HepG2 (cell line): ENCODE data around the gene TCF19. TPM values are rescaled to one million over a fixed set of nuclear protein-coding genes. Genes with fewer than 3 reads are reported as not detected.
A peak's percentile ranks its signal among the peaks of the same experiment; 100 is the strongest.

Source experiments
- ATF2 ChIP-seq: sonication (generic); formaldehyde crosslinking; IDR thresholded peaks from 2 replicates; pipeline ENCODE4 v1.4.0; 2020; ENCODE audit warnings: missing genetic modification reagents
- ATF5 ChIP-seq: sonication (generic); formaldehyde crosslinking; IDR thresholded peaks from 2 replicates; pipeline ENCODE4 v1.4.0; 2020; ENCODE audit warnings: mild to moderate bottlenecking, low read depth, missing genetic modification reagents
- CEBPG ChIP-seq: IDR thresholded peaks from 2 replicates; pipeline ENCODE4 v1.6.1; 2016
- FOXO1 ChIP-seq: sonication (generic); formaldehyde crosslinking; IDR thresholded peaks from 2 replicates; pipeline ENCODE4 v1.4.0; 2020; ENCODE audit warnings: missing genetic modification reagents
- KLF12 ChIP-seq: sonication (generic); formaldehyde crosslinking; IDR thresholded peaks from 2 replicates; pipeline ENCODE4 v1.4.0; 2020; ENCODE audit warnings: missing genetic modification reagents, borderline replicate concordance
- MAX ChIP-seq: IDR thresholded peaks from 2 replicates; pipeline ENCODE4 v1.6.1; 2012; ENCODE audit warnings: inconsistent platforms
- MED13 ChIP-seq: sonication (generic); formaldehyde crosslinking; IDR thresholded peaks from 2 replicates; pipeline ENCODE4 v1.5.0; 2020; ENCODE audit warnings: missing genetic modification reagents
- MIER3 ChIP-seq: IDR thresholded peaks from 2 replicates; pipeline ENCODE4 v1.6.1; 2016; ENCODE audit warnings: missing compliant biosample characterization, borderline replicate concordance
- MXD1 ChIP-seq: sonication (generic); formaldehyde crosslinking; IDR thresholded peaks from 2 replicates; pipeline ENCODE4 v1.4.0; 2020; ENCODE audit warnings: mild to moderate bottlenecking, missing genetic modification reagents
- SNAI1 ChIP-seq: sonication (generic); formaldehyde crosslinking; IDR thresholded peaks from 2 replicates; pipeline ENCODE4 v1.5.0; 2020; ENCODE audit warnings: mild to moderate bottlenecking, missing genetic modification reagents, borderline replicate concordance
- UBTF ChIP-seq: sonication (generic); formaldehyde crosslinking; IDR thresholded peaks from 2 replicates; pipeline ENCODE4 v1.4.0; 2020; ENCODE audit warnings: mild to moderate bottlenecking, missing genetic modification reagents
- ZFP36 ChIP-seq: fragments of 150-350 bp; IDR thresholded peaks from 2 replicates; pipeline ENCODE4 v1.6.1; 2018; ENCODE audit warnings: borderline replicate concordance, low read length, low read depth; ENCODE audit not compliant: partially characterized antibody
- ZNF20 ChIP-seq: sonication (generic); formaldehyde crosslinking; IDR thresholded peaks from 2 replicates; pipeline ENCODE4 v1.4.0; 2020; ENCODE audit warnings: mild to moderate bottlenecking, moderate library complexity, missing genetic modification reagents
- ZNF281 ChIP-seq: sonication (generic); formaldehyde crosslinking; IDR thresholded peaks from 2 replicates; pipeline ENCODE4 v1.4.0; 2020; ENCODE audit warnings: missing genetic modification reagents, borderline replicate concordance
- ZNF383 ChIP-seq: sonication (generic); formaldehyde crosslinking; IDR thresholded peaks from 2 replicates; pipeline ENCODE4 v1.4.0; 2020; ENCODE audit warnings: missing genetic modification reagents, mild to moderate bottlenecking, borderline replicate concordance
- ZNF574 ChIP-seq: sonication (generic); formaldehyde crosslinking; IDR thresholded peaks from 2 replicates; pipeline ENCODE4 v1.4.0; 2020; ENCODE audit warnings: missing genetic modification reagents
- ZNF83 ChIP-seq: sonication (generic); formaldehyde crosslinking; IDR thresholded peaks from 2 replicates; pipeline ENCODE4 v1.4.0; 2020; ENCODE audit warnings: missing genetic modification reagents, mild to moderate bottlenecking, borderline replicate concordance
- polyA plus RNA-seq, 8 experiments: library from polyadenylated mRNA; depleted of rRNA in 3 of 8; stranded (reverse) in 7 of 8; unstranded in 1 of 8; fragments of >200 nt; fragmentation: Illumina TruSeq in 4 of 8; extraction: Trizol in 4 of 8; gene quantifications; 2 replicates each; pipeline versions ENCODE4 v1.2.1 to v1.2.3, GENCODE V29; 2011 to 2016; ENCODE audit warnings: low read depth in 4 of 8, missing spikeins in 1 of 8, mixed read lengths in 1 of 8; ENCODE audit not compliant: insufficient read depth in 1 of 8
- total RNA-seq, 5 experiments: library from RNA; depleted of rRNA; stranded (reverse); fragments of >200 nt; fragmentation: Illumina TruSeq; extraction: Trizol; gene quantifications; 2 replicates each; pipeline ENCODE4 v1.2.3, GENCODE V29; 2016; ENCODE audit warnings: low read depth in 1 of 5

The TCF19 gene
- total and polyA plus RNA-seq, 2 of the 13 experiments (the other 11 are each of a cell fraction or from before 2014, with no cell fraction given): 4.9 to 22.2 TPM

GRCh38 chr6:31186052-31186734 lies 27.8 kb downstream of the TCF19 start (continued):
- TF ChIP-seq UBTF (peak; percentile 96), CEBPG (CRISPR knock-in tag) (peak; percentile 15; the same call in 1 of the 2 replicates), MIER3 (CRISPR knock-in tag) (no peak; the same call in 1 of the 2 replicates), ZNF383 (CRISPR knock-in tag) (no peak), ATF5 (CRISPR knock-in tag) (no peak), ZNF20 (CRISPR knock-in tag) (no peak), MED13 (no peak), FOXO1 (CRISPR knock-in tag) (no peak; the same call in 1 of the 2 replicates), ZNF281 (0 out of 2 replicates have a peak, but pooled peaks have one; percentile 16), ZFP36 (no peak), ZNF83 (CRISPR knock-in tag) (no peak), ATF2 (CRISPR knock-in tag) (peak; percentile 41), ZNF574 (CRISPR knock-in tag) (peak; percentile 81), KLF12 (CRISPR knock-in tag) (no peak), SNAI1 (CRISPR knock-in tag) (no peak), MXD1 (CRISPR knock-in tag) (no peak), MAX (peak; percentile 53; the same call in 1 of the 2 replicates)
